HT-29 (cell line): ENCODE measurements around the gene SLC16A2. TPM values are rescaled to one million over a fixed set of nuclear protein-coding genes. Genes with fewer than 3 reads are reported as not detected.
"Not testable (repeated sequence)": the region's sequence is repeated elsewhere in the genome, so short reads cannot be mapped to it uniquely, and the experiment has no call there.

Experiments
- DNase-seq: peaks from one replicate; pipeline ENCODE4 v3.0.0-alpha.2; 2015; ENCODE audit warnings: low spot score
- total RNA-seq: library from RNA; depleted of rRNA; stranded (reverse); fragments of >200 nt; shearing (Covaris generic); gene quantifications from 2 replicates; pipeline ENCODE4 v1.2.3, GENCODE V29; 2014

Gene SLC16A2
- total RNA-seq, 1 experiment from 2014 or later = not detected

DNA sequence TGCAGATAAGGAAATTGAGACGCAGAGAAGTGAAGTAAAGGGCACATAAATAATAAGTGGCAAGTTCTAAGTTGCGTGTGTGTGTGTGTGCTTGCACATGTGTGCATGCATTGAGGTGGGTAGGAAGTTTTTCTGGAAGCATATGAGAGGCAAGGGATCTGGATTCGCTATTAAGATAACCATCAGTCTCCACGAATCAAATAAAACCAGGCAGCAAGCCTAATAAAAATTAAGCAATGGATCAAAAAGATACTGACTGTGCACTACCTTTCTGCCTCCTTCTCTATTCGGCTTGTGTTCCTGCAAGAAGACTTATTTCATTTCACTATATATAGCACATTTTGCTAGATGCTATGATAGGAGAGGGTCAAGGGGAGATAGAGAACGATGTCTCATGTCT lies 23.8 kb downstream of the SLC16A2 start:
- DNase-seq = no peak

DNA sequence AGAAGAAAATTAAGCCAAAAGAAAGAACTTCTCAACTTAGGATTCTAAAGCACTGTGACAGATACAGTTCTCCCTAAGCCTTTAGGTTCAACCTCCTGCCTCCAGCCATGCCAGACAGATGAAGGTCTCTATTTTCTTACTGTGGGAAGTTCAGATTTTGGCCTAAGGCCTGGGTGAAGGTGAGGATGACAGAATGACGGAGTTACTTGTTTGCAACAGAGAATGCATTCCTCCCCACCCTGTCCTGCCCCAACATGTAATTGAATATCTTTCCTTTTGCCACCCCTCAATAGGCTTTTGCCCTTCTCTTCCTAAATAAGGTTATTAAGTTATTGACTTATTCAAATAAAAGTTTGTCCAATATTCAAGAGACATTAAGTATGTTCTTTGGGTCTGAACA lies 25.6 kb downstream of the SLC16A2 start:
- DNase-seq = no peak

DNA sequence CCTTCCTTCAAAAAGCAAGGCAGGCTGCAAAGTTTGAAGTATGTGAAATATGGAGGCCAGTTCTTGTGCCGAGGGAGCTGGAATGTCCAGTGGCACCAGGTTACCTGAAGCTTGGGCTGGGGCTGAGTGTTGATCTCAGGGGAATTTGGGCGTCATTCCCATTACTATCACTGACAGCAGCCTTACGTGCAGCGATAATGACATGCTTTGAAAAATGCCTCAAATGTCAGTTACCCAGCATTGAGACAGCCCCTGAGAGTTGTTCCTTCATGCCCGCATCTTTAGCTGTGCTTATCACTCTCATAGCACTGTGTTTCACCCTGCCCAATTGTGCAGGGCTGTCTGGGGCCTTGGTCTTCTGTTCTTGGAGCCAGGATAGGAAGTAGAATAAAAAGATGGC lies 27.4 kb downstream of the SLC16A2 start:
- DNase-seq = no peak

DNA sequence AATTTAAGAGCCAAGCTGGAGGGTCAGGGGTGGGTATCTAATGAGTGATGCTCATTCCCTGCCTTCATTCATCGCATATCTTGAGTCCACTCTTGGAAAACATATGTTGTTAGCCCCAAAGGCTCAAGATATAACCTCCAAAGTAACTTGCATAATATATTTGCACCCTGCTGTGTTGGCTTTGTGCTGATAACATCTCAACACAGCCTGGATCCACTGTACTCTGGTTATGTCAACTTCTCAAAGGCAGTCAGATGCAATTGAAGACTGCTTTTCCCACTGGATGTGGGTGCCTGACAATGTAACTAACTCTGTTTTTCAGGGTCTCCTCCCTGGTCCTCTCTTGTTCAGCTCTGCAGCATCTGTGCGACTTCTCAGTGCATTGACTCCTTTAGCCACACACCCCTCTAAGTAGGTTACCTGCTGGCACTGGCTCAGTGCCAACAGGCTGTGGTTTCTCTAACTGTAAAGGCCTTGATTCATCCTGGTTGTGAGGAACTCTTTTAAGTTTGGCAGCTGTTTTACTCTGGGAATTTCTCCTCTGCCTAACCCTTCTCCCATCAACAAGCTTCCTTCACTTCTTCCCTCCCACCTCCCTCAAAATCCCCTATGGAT lies 28.1 kb downstream of the SLC16A2 start:
- peak; percentile 32 for DNase-seq

DNA sequence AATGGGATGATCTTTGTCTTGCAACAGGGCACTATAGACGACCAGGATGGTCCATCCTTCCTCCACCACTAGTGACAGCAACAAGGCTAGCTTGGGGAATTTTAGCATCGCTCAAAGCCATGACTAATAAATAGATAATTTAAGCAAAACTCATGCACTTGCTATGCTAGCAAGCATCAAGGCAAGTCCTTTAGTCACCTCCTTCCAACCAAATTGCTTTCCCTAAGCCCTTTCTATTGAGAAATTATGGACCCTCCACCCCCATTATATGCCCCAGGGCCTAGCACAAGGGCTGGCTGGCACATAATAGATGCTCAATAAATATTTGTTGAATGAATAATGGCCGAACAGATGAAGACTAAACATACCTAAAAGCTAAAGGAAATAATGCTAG lies 28.6 kb downstream of the SLC16A2 start:
- DNase-seq = no peak

DNA sequence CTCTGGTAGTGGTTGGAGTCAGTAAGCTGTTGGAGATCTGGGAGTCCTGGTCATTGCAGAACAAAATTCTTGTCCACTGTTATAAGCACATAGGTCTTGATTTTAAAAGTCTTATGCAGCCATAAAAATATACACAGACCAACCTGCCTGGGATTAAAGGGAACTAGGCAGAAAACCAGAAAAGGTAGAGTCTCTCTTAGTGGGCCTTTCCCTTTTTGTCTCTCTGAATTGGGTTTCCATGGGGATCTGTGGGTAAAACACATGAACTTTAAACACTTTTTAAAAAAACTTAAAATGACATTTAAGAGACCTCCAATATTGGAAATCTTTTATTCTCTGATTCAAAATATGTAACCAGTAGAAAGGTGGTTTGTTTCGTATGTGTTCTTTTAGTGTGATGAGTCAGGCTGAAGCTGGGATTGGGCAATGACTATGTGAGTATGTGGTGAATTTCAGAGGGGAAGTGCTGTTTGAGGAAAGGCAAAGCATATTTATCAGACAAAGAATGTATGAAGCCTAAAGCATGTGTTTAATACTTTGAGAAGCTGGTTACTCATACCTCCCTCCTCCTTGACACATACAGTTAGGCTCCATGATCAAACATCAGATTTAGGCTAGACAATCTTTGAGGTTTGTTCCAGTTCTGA lies 29.6 kb downstream of the SLC16A2 start:
- no peak for DNase-seq

DNA sequence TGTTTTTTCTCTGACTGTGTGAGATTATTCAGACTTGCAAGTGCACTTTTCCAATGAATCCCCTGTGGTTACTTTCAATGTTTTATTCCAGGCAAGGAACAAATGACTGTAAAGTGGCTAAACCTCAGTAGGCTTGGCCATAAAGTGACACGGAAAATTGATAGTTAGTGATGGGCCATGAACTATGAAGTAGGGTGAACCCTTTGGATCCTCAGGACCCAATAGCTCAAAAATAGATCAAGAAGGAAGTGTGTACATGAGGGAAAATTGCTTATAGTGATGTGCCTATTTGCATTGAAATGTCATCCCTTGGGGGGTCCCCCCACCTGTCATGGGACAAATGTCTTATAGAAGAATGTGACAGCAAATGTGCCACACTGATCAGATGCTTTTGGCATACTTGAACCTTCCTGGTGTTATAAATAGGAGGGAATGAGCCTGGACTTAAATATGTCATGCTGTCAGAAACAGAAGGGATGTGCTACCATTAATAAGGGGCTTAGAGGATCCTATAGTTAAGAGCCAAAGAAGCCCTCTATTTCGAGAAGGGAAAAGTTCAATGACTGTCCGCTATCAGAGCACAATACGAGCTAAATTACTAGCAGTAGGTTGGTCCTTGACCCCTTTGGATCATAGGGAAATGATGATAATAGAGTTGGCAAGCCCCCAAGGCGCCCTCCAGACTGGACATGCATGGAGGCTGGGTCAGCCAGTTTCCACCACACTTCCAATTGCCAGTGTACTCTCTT lies 30.3 kb downstream of the SLC16A2 start:
- no peak for DNase-seq

DNA sequence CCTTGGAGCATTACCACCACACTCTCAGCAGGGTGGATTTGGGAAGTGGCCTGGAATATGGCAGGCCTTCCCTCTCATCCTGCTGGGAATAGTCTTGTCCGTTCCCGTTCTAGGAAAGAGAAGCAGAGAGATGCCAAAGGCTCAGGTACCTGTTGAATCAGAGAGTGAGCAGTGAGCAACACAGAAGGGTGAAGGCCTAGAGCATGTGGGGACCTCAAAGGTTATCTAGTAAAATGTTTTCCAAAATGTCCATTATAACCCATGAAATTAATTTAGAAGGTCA lies 30.8 kb downstream of the SLC16A2 start:
- no peak for DNase-seq

DNA sequence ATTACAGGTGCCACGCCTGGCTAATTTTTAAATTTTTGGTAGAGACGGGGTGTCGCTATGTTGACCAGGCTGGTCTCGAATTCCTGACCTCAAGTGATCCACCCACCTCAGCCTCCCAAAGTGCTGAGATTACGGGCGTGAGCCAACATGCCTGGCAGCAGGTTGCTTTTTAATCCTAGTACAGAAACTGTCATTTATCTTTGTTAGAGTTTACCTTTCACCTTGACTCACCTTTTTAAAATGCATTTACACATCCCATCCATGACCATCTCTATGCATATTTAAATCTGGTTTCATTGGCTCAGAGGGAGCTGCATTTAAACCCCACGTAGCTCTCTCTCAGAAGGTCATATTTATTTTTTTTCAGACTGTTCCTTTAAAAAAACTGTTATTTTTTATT lies 31.9 kb downstream of the SLC16A2 start:
- DNase-seq = no peak

DNA sequence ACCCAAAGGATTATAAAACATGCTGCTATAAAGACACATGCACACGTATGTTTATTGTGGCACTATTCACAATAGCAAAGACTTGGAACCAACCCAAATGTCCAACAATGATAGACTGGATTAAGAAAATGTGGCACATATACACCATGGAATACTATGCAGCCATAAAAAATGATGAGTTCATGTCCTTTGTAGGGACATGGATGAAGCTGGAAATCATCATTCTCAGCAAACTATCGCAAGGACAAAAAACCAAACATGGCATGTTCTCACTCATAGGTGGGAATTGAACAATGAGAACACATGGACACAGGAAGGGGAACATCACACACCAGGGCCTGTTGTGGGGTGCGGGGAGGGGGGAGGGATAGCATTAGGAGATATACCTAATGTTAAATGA lies 32.9 kb downstream of the SLC16A2 start:
- DNase-seq = not testable (repeated sequence)

DNA sequence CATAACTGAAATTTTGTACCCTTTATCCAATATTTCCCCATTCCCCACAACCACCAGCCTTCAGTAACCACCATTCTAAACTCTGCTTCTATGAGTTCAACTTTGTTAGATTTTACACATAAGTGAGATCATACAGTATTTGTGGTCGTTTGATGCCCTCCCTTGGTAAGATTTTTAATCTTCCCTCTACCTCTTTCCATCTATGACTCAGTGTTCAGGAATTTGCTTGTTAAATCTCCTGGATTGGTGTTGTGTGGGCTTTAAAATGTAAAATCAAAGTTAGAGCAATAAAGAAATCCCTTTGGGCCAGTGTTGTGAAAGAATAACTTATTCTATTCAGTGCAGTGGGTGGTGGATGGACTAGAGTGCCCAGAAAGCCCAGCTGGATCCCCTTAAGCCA lies 37.4 kb downstream of the SLC16A2 start:
- DNase-seq = peak; percentile 39

DNA sequence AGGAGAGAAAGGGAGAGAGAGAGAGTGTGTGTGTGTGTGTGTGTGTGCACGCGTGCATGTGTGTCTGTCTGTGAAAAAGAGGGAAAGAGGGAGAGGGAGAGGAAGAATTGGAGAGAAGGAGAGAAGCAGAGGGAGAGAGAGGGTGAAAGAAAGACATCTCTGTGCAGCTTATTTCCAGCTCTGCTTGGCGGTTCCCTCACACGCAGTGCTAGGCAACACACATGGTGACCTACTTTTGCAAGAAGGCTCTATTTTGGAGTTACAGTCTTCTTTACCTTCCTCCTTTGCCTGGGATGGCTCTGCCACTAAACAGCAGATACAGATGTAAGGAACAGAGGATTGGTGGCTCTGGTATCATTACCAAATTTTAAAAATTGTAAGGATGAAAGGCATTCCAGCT lies 40.1 kb downstream of the SLC16A2 start:
- no peak for DNase-seq

DNA sequence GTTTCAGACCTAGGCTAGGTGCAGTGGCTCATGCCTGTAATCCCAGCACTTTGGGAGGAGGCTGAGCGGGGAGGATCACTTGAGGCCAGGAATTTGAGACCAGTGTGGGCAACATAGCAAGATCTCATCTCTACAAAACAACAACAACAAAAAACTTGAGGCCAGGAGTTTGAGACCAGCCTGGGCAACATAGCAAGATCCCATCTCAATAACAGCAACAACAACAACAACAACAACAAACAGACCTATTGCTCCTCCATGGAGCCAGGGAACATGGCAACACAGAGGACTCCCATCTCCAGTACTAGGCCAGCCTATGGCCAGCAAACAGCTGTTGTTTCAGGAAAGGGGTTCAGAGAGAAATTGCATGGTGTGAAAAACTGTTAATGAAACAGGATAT lies 43.4 kb downstream of the SLC16A2 start:
- no peak for DNase-seq

DNA sequence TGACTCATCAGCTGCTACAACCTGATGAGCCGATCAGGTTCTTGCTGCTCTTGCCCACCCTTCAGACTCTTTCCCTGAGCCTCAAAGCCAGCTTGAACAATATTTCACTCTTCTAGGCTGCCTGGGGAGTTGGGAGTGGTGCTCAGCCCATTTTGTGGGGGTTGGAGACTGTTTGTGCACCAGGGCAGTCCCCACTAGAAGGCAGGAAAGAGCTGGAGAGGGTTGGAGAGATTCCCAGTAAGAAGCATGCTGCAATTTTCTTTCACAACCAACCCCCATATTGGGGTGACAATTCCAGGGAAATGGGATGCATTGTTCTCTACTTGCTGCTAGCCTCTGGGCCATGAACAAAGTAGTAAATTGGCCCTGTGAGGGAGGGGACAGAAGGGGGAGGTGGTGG lies 44.1 kb downstream of the SLC16A2 start:
- DNase-seq = no peak

DNA sequence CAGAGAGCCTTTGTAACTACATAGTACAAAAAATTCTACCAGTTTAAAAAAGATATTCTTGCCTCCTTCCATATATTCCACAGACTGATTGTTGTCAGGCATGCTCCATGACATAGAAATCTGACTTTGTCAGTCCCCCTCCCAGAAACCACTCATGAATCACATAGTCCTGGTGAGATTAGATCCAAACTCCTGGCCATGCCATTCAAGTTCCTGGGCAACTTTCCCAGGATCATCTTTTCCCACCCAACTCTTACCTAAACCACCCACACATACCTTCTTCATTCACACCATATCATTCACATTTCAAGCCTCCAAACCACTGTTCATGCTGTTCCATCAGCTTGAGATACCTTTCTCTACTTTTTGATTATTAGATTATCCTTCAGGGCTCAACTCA lies 46.4 kb downstream of the SLC16A2 start:
- no peak for DNase-seq

DNA sequence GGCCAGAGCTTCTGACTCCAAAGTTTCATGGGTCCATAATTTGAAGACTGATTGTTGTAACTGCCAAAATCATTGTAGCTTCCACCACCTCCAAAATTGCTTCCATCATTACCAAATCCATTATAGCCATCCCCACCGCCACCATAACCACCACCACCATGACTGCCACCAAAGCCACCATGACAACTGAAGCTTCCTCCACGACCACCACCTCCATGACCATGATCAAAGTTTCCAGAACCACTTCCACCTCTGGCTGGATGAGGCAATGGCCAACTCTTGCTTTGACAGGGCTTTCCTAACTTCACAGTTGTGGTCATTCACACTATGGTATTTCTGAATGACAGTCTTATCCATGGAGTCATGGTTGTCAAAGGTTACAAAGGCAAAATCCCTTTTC lies 51.8 kb downstream of the SLC16A2 start:
- not testable (repeated sequence) for DNase-seq

DNA sequence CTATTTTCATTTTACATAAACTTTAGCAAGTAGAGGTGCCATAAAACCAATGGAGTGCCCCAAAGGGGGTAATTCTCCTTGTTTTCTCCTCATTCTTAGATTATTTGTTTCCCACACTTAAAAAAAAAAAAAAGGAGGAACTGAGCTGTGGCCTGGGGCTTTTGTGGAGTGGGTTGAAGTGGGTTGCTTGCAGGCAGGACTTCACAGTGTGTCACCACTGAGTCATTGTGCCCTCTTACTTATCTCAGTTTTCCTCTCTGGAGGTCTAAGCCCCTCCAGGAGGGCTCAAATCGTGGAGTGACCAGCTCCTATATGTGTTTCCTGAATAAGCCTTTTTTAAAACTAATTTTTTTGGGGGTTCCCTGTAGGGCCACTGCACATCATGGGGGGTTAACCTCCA lies 69.0 kb downstream of the SLC16A2 start:
- DNase-seq = no peak

DNA sequence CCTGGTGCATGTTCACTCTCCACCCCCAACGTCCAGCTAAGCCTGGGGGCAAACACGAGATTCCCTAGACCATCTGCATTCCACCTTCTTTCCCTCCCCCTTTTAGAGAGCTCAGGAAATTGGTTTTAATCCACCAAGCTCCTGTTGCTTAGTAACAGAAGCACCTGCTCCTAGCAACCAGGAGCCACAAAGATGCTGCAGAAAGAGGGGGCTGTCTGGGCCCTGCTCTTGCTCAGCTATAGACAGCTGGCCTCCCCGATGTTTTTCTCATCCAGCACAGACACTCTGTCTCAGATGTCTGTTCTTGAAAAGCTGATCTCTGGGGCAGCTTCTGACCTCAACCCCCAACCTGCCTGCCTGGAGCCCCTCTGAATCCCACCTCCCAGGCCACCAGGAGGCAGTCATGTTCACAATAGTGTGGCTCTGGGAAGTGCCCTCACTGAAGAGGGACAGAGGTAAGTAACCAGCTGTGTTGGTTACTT lies 71.5 kb downstream of the SLC16A2 start:
- DNase-seq = peak; percentile 17

DNA sequence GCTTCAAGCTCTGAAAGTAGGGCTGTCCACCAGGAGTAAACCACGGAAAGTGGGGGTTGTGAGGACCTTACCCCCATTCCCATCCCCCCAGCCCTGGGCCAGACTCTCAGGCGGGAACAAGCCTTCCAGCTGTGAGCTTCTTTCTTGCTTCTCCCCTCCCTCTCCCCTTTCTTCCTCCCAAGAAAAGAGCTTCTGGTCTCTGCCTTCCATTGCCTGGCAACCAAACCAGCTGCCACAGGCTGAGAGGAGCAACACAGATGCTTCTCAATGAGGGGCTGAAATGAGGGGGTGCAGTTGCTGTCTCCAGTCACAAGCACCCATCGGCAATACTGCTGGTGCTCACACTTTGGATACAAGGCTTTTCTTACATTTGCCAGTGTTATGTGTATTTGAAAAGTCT lies 72.5 kb downstream of the SLC16A2 start:
- no peak for DNase-seq

DNA sequence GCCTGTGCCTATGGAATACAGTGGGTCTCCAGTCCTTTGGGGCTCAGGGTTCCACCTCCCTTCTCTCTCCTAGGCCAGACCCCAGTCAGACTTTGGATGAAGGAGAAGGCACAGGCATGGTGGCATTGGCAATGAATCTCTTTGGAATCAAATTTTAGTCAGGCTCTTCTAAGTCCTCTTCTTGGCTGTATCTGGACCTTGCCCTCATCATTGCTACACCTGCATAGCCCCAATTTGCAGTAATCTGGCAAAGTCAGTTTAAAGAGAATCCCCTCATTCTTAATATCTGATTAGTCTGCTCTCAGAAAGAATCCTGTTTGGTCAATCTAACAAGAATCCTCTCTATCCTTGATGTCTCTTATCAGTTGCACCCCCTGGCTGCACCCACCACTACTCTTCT lies 77.6 kb downstream of the SLC16A2 start:
- DNase-seq = no peak

DNA sequence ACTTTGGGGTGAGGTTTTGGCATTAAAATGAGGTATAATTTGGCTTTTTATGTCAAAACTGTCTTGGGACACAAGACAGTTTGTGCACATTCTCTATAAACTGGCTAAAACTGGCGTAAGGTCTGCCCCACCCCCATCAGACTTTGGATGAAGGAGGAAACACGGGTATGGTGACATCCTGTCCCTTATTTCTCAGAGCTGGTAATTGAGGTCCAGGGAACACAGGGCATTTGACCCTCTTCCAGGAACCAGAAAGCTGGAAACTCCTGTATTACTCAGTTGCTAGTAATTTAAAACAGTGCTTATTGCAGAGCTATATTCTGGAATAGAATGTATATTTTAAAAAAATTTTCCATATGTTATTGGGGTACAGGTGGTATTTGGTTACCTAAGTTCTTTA lies 78.8 kb downstream of the SLC16A2 start:
- no peak for DNase-seq

DNA sequence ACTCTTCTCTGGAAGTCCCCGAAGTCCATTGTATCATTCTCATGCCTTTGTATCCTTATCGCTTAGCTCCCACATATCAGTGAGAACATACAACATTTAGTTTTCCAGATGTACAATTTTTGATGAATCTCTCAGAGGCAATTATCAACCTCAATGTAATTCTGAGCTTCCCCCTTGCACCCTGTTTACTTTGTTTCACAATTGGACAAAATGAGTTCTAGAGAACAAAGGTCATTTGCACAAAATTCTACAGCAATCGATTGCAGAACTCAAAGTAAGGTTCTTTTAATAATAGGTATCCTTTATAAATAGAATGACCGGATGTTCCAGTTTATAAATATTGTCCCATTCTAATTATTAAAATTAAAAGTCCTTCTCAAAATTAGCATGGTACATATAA lies 79.3 kb downstream of the SLC16A2 start:
- no peak for DNase-seq

DNA sequence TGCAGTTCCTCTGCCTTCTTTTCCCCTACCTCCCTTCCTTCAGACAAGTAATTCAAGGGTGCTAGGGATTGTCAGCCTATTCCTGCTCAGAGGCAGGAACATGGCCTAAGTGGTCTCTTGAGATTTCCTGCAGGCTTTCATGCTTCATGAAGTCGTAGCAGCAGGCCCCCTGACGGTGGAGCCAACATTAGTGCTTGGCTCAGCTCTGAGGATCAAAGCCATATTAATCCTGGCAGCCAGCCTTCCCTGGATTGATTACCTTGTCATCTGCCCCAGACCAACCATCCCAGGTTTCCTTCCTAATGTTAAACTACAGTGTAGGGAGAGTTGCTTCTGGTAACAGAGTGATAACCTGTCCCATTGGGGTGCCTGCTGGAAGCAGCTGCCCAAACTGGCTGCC lies 84.1 kb downstream of the SLC16A2 start:
- DNase-seq = no peak
